Adrenal gland (tissue), 12 donors: ENCODE data around the gene TUBB4B. TPM values are rescaled to one million over a fixed set of nuclear protein-coding genes. Genes with fewer than 3 reads are reported as not detected.

Source experiments
- DNase-seq, 7 donors: peaks; one replicate each; pipeline ENCODE4 v3.0.0-alpha.2; 2019 to 2020
- H3K27ac ChIP-seq, 5 donors: fragments of 200-600 bp; sonication (generic) in 4 of 5; 1 replicate in 3 of 5; 2 replicates in 2 of 5; pipeline versions ENCODE4 v1.5.1 to v1.8.0; 2016 to 2020; ENCODE audit warnings: mild to moderate bottlenecking in 1 of 5
- H3K27me3 ChIP-seq: fragments of 200-600 bp; 2 replicates; pipeline ENCODE4 v1.8.0; 2021
- H3K36me3 ChIP-seq, 2 donors: fragments of 200-600 bp; replicated peaks in 1 of 2; 1 replicate in 1 of 2; 2 replicates in 1 of 2; pipeline versions ENCODE4 v1.5.1 to v1.8.0; 2018 to 2022
- H3K4me1 ChIP-seq, 2 donors: fragments of 200-600 bp; replicated peaks in 1 of 2; 1 replicate in 1 of 2; 2 replicates in 1 of 2; pipeline versions ENCODE4 v1.5.1 to v1.8.0; 2018 to 2021
- H3K4me3 ChIP-seq, 4 donors: fragments of 200-600 bp; sonication (generic) in 3 of 4; one replicate each; pipeline ENCODE4 v1.5.1; 2016 to 2018
- H3K9me3 ChIP-seq, 3 donors: fragments of 200-600 bp; sonication (generic) in 1 of 3; replicated peaks in 1 of 3; 1 replicate in 2 of 3; 2 replicates in 1 of 3; pipeline versions ENCODE4 v1.5.1 to v1.8.0; 2016 to 2021
- POLR2A ChIP-seq, 2 donors: fragments of 450-650 bp; IDR thresholded peaks; one replicate each; pipeline ENCODE4 v1.6.1; 2017; ENCODE audit warnings: antibody characterized with exemption in 2 of 2, mild to moderate bottlenecking in 2 of 2, moderate library complexity in 1 of 2
- WGBS, 4 donors: extraction: QIAGEN DNeasy Blood & Tissue Kit in 2 of 4; methylation state at CpG; one replicate each; pipeline versions ENCODE4 v1.1.5 to v1.1.7; 2013 to 2017; 5-methylcytosine and 5-hydroxymethylcytosine counted together
- intact Hi-C, 2 donors: fragments of 100-400 bp; cut with DNase I; formaldehyde crosslinking; loops; one replicate each; pipeline versions ENCODE4 v1.14.1 to v1.15.0; 2022 to 2023
- polyA plus RNA-seq, 3 donors: library from polyadenylated mRNA; stranded (reverse); fragments of 200-250 nt in 2 of 3; fragments of 350-450 nt in 1 of 3; fragmentation: Illumina TruSeq in 1 of 3; extraction: RNeasy Lipid Tissue Mini Kit (QIAGEN cat#74804) in 1 of 3; gene quantifications; one replicate each; pipeline ENCODE4 v1.2.3, GENCODE V29; 2013 to 2014
- total RNA-seq, 9 donors: library from RNA; depleted of rRNA in 4 of 9; stranded (reverse); fragments of >200 nt in 4 of 9; fragments of 120-200 nt in 1 of 9; fragmentation: NEBNext Ultra II Directional in 1 of 9; extraction: Animal tissue kit (Norgen Biotek cat#: 25700) in 1 of 9; gene quantifications; one replicate each; pipeline versions ENCODE4 v1.1.0 to v1.2.4, GENCODE V29; 2013 to 2023
- TF ChIP-seq, protein P1 (sequence below), 6 experiments: fragments of 450-650 bp in 4 of 6; fragments of 200-600 bp in 2 of 6; sonication (generic) in 1 of 6; IDR thresholded peaks; 1 replicate in 5 of 6; 2 replicates in 1 of 6; pipeline versions ENCODE4 v1.5.1 to v1.8.0; 2016 to 2021; ENCODE audit warnings: antibody characterized with exemption in 6 of 6, mild to moderate bottlenecking in 2 of 6, moderate library complexity in 1 of 6
- donor health status: healthy with polysubstance abuse.
- donor health status: Bipolar disorder and iron deficiency.
- donor health status: DM: yes; HTN: yes; CAD: no.
- donor health status: DM: no; HTN: no; CAD: no.
- donor health status: DM: no; HTN: no; CAD: no.
- donor health status: DM: yes; HTN: yes; CAD: no.

The TUBB4B gene
- total and polyA plus RNA-seq, 12 donors: 69.9 to 362 (median 151) TPM

DNA sequence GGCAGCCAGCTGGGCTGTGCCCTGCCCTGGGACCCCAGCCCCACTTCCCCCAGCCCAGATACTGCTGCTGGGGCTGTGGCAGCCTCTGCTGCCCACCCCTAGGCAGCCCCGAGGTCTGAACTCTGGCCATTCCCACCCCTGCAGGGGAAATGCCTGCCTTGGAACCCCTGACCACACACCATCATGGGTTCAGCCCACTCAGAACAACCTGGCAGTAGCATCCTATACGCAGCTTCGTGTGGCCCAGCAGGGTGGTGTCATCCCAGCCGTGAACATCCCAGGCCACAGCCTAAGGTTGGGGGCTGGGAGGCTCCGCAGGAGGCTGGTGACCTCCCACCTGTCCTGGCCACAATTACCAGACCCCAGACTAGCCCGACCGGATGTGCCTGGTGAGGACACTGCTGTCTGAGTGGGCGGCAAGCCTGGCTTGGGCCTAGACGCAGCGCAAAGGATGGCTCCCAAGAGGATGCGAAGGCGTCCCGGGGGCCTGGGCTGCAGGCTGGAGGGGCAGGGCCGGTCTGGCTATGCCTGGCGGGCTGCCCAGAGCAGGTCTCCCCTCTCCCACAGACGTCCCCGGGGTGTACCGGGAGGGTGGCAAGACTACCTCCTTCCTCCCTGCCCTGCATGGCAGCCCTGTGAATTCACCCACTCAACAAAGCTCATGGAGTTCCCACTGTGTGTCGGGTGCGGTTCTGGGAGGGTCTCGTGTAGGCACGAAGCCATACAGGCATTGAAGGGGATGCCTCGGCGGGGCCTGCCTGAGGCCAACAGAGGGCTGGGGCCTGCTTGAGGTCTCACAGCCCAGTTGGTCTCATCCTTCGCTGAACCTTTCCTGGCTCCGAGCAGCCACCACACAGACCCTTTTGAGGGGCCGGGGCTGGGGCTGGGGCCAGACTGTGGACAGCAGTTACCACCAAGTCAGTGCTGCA lies 11.9 kb upstream of the TUBB4B start:
- Histone ChIP-seq H3K4me3 (no peak overlapping the region), H3K36me3 (no peaks in the 10 kb centered on the region), H3K27ac (no peak overlapping the region), H3K4me1 (peaks cover 0 to 2% of the 10 kb centered on the region in 2 donors), H3K27me3 (peaks cover 44% of the 10 kb centered on the region), H3K9me3 (no peaks in the 10 kb centered on the region)
- WGBS, 4 donors: 56 to 65% (median 61%) methylated on average over 9 to 27 of the region's 27 CpGs
- DNase-seq: no peak
- TF ChIP-seq, protein P1, sequence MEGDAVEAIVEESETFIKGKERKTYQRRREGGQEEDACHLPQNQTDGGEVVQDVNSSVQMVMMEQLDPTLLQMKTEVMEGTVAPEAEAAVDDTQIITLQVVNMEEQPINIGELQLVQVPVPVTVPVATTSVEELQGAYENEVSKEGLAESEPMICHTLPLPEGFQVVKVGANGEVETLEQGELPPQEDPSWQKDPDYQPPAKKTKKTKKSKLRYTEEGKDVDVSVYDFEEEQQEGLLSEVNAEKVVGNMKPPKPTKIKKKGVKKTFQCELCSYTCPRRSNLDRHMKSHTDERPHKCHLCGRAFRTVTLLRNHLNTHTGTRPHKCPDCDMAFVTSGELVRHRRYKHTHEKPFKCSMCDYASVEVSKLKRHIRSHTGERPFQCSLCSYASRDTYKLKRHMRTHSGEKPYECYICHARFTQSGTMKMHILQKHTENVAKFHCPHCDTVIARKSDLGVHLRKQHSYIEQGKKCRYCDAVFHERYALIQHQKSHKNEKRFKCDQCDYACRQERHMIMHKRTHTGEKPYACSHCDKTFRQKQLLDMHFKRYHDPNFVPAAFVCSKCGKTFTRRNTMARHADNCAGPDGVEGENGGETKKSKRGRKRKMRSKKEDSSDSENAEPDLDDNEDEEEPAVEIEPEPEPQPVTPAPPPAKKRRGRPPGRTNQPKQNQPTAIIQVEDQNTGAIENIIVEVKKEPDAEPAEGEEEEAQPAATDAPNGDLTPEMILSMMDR (IDR thresholded peaks at IDR 0.05): no peak
- no peak for TF ChIP-seq POLR2A (IDR thresholded peaks at IDR 0.05)
- intact Hi-C loops: loop anchor here (5.0 kb wide), 1 partner anchor 112 kb away; no protein-coding TSS in a partner anchor

DNA sequence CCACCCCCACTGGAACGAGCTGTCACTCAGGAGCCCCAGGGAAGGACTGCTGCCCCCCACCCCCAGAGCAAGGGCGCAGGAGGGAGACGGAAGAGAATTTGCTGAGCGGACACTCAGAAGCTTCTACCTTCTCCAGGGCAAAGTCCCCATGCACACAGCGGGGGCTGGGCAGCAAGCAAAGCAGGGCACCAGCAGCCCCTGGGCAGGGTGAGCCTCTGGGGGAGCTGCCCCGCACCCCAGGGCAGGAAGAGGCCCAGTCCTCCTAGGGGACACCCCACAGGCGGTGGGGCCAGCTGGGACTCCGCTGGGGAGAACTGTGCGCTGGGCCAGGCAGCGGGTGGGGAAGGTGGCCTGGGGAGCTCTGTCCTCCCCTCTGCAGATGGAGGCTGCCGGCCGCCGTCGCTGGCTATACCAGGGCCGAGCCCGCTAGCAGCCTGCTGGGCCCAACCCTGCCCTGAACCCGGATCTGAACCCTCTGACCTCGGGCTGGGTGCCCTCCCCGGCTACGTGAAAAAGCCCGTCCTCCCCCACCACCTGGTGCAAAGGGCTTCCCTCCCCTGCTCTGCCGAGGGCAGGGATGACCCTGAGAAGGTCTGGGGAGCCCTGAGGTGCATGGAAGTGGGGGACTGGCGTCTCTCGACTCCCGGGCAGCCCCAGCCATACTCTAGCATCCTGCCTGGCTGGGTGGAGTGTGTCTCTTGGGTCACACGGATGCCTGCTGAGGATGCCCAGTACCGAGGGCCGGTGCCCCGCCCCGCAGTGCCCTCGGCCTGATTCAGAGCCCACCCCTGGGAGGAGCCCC lies 11.0 kb upstream of the TUBB4B start:
- Histone ChIP-seq H3K9me3 (no peaks in the 10 kb centered on the region), H3K27me3 (peaks cover 50% of the 10 kb centered on the region), H3K4me3 (no peak overlapping the region), H3K36me3 (no peaks in the 10 kb centered on the region), H3K27ac (no peak overlapping the region), H3K4me1 (no peaks in the 10 kb centered on the region)
- no peak for DNase-seq
- intact Hi-C loops: loop anchor here (5.0 to 10.0 kb wide), 2 partner anchors 113 to 445 kb away; no protein-coding TSS in a partner anchor
- TF ChIP-seq, protein P1 (IDR thresholded peaks at IDR 0.05): no peak
- no peak for TF ChIP-seq POLR2A (IDR thresholded peaks at IDR 0.05)
- WGBS, 4 donors: 52 to 63% (median 55%) methylated on average over 14 to 31 of the region's 31 CpGs; no CpG with 5 or more reads in 1 of the 4 donors

DNA sequence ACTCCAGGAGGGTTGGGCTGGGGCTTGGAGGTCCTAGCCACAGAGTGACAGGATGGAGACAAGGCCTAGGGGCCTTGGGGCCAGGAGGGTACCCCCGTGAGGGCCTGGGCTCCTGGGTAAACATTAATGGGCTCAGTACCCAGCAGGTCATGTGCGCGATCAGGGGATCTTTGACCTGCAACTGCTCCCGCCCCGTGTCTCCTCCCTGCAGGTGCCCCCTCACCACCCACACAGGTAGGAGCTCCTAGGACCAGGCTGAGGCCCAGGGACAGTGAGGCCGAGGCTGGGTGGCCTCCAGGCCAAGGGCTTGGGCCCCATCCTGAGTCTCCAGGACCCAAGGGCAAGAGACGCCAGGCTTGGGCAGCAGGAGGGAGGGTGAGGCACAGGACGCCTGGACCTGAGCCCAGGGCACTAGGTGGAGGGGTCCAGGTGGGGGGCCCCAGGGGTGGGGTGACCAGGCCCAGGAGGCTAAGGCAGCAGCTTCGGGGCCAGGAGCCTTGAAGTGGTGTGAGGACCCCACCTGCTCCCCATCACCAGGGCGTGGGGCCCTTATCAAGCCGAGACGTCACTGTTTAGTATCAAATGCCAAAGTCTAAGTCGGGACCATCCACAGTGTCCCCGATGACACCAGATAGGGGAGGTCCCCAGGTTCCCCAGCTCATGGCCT lies 10.2 kb upstream of the TUBB4B start, which contains the start of gene SLC34A3:
Gene SLC34A3 (plus strand): TSS at position 197 of the 667 bp plus-strand sequence. CDS start 802 bp downstream, outside the sequence.
- H3K36me3 ChIP-seq: no peaks in the 10 kb centered on the region
- H3K27me3 ChIP-seq: peaks cover 50% of the 10 kb centered on the region
- DNase-seq: no peak
- 67 to 83% (median 72%) methylated on average over 3 to 14 of the region's 14 CpGs for WGBS, 4 donors
- intact Hi-C loops: loop anchor here in 1 of 2 donors (10.0 kb wide), 1 partner anchor 446 kb away; no protein-coding TSS in a partner anchor
- TF ChIP-seq POLR2A (IDR thresholded peaks at IDR 0.05): no peak
- TF ChIP-seq, protein P1 (IDR thresholded peaks at IDR 0.05): no peak
- H3K27ac ChIP-seq: no peak within 1 kb of the TSS
- no peak within 1 kb of the TSS for H3K4me3 ChIP-seq
- H3K9me3 ChIP-seq: no peaks in the 10 kb centered on the region
- no peaks in the 10 kb centered on the region for H3K4me1 ChIP-seq
